Thymus (tissue), 11 donors: Measurements from ENCODE around the gene ORM2. TPM values are rescaled to one million over a fixed set of nuclear protein-coding genes. Genes with fewer than 3 reads are reported as not detected.

Source experiments
- DNase-seq, 9 donors: peaks; one replicate each; pipeline ENCODE4 v3.0.0-alpha.2; 2013; ENCODE audit warnings: low spot score in 9 of 9, low read depth in 6 of 9, missing footprints in 1 of 9
- H3K27ac ChIP-seq, 2 donors: one replicate each; pipeline ENCODE4 v1.5.1; 2013; ENCODE audit warnings: control low read depth in 1 of 2, low read depth in 1 of 2, low read length in 1 of 2, mild to moderate bottlenecking in 1 of 2, moderate library complexity in 1 of 2
- H3K27me3 ChIP-seq, 2 donors: one replicate each; pipeline ENCODE4 v1.5.1; 2013; ENCODE audit warnings: low read length in 1 of 2; ENCODE audit not compliant: control insufficient read depth in 2 of 2, insufficient read depth in 1 of 2
- H3K36me3 ChIP-seq, 2 donors: one replicate each; pipeline ENCODE4 v1.5.1; 2013; ENCODE audit warnings: low read length in 1 of 2, mild to moderate bottlenecking in 1 of 2, moderate library complexity in 1 of 2; ENCODE audit not compliant: control insufficient read depth in 2 of 2, insufficient read depth in 2 of 2
- H3K4me1 ChIP-seq, 2 donors: one replicate each; pipeline ENCODE4 v1.5.1; 2013; ENCODE audit warnings: low read length in 2 of 2; ENCODE audit not compliant: control insufficient read depth in 2 of 2, insufficient read depth in 2 of 2
- H3K4me3 ChIP-seq, 2 donors: one replicate each; pipeline ENCODE4 v1.5.1; 2013; ENCODE audit warnings: low read length in 2 of 2, control low read depth in 1 of 2, mild to moderate bottlenecking in 1 of 2
- H3K9me3 ChIP-seq, 2 donors: one replicate each; pipeline ENCODE4 v1.5.1; 2013; ENCODE audit warnings: low read length in 1 of 2, mild to moderate bottlenecking in 1 of 2; ENCODE audit not compliant: control insufficient read depth in 2 of 2, insufficient read depth in 1 of 2
- WGBS: extraction: QIAGEN DNeasy Blood & Tissue Kit; methylation state at CpG from one replicate; pipeline ENCODE4 v1.1.7; 2013; 5-methylcytosine and 5-hydroxymethylcytosine counted together
- polyA plus RNA-seq: library from polyadenylated mRNA; stranded (reverse); fragments of 200-250 nt; gene quantifications from one replicate; pipeline ENCODE4 v1.2.3, GENCODE V29; 2013
- total RNA-seq: library from RNA; stranded (reverse); fragments of 120-200 nt; gene quantifications from one replicate; pipeline ENCODE4 v1.2.4, GENCODE V29; 2013
- donor health status: healthy.

Gene ORM2
- total and polyA plus RNA-seq, 2 donors = 0.38 to 1.1 TPM

- WGBS = 91% methylated on average over 9 of the region's 9 CpGs
- no peak for DNase-seq
- peaks cover 96 to 98% of the 10 kb centered on the region in 2 donors for H3K36me3 ChIP-seq
Observed at GRCh38 chr9:114343471-114344187, 14.0 kb downstream of the ORM2 start.

GRCh38 chr9:114344188-114344566 lies 14.5 kb downstream of the ORM2 start:
- Histone ChIP-seq H3K27me3 (no peaks in the 10 kb centered on the region), H3K4me1 (peaks cover 0 to 5% of the 10 kb centered on the region in 2 donors), H3K36me3 (peaks cover 96 to 98% of the 10 kb centered on the region in 2 donors), H3K4me3 (no peak overlapping the region), H3K9me3 (no peaks in the 10 kb centered on the region), H3K27ac (no peak overlapping the region)
- 98% methylated on average over 11 of the region's 11 CpGs for WGBS
- DNase-seq = no peak

More at GRCh38 chr9:114343471-114344187, 14.0 kb downstream of the ORM2 start:
- Histone ChIP-seq H3K4me1 (peaks cover 0 to 2% of the 10 kb centered on the region in 2 donors), H3K27ac (no peak overlapping the region), H3K9me3 (no peaks in the 10 kb centered on the region), H3K27me3 (no peaks in the 10 kb centered on the region), H3K4me3 (no peak overlapping the region)

GRCh38 chr9:114344692-114345091 lies 15.0 kb downstream of the ORM2 start:
- WGBS = 94% methylated on average over 3 of the region's 3 CpGs
- Histone ChIP-seq H3K4me1 (peaks cover 0 to 10% of the 10 kb centered on the region in 2 donors), H3K27ac (no peak overlapping the region), H3K36me3 (peaks cover 96 to 98% of the 10 kb centered on the region in 2 donors), H3K27me3 (no peaks in the 10 kb centered on the region), H3K4me3 (no peak overlapping the region), H3K9me3 (no peaks in the 10 kb centered on the region)
- no peak for DNase-seq

- H3K4me3 ChIP-seq = no peak overlapping the region
- DNase-seq = no peak
- peaks cover 96 to 98% of the 10 kb centered on the region in 2 donors for H3K36me3 ChIP-seq
- no peaks in the 10 kb centered on the region for H3K9me3 ChIP-seq
- no peak overlapping the region for H3K27ac ChIP-seq
- 97% methylated on average over 7 of the region's 7 CpGs for WGBS
- H3K27me3 ChIP-seq = no peaks in the 10 kb centered on the region
- H3K4me1 ChIP-seq = peaks cover 0 to 14% of the 10 kb centered on the region in 2 donors
Observed at GRCh38 chr9:114345493-114346065, 15.9 kb downstream of the ORM2 start.

- H3K27ac ChIP-seq = no peak overlapping the region
Observed at GRCh38 chr9:114346146-114346545, 16.5 kb downstream of the ORM2 start.

GRCh38 chr9:114347675-114348074 lies 18.0 kb downstream of the ORM2 start:
- no peaks in the 10 kb centered on the region for H3K27me3 ChIP-seq
- no peak overlapping the region for H3K4me3 ChIP-seq
- H3K27ac ChIP-seq = no peak overlapping the region
- peaks cover 95 to 97% of the 10 kb centered on the region in 2 donors for H3K36me3 ChIP-seq
- no peaks in the 10 kb centered on the region for H3K9me3 ChIP-seq
- 98% methylated on average over 15 of the region's 15 CpGs for WGBS
- H3K4me1 ChIP-seq = peaks cover 0 to 14% of the 10 kb centered on the region in 2 donors
- no peak for DNase-seq

More at GRCh38 chr9:114346146-114346545, 16.5 kb downstream of the ORM2 start:
- Histone ChIP-seq H3K36me3 (peaks cover 96 to 98% of the 10 kb centered on the region in 2 donors), H3K4me3 (no peak overlapping the region), H3K4me1 (peaks cover 0 to 14% of the 10 kb centered on the region in 2 donors), H3K9me3 (no peaks in the 10 kb centered on the region), H3K27me3 (no peaks in the 10 kb centered on the region)
- no peak for DNase-seq
- 92% methylated on average over 11 of the region's 11 CpGs for WGBS

GRCh38 chr9:114348261-114348905 lies 18.7 kb downstream of the ORM2 start:
- 95% methylated on average over 12 of the region's 12 CpGs for WGBS
- Histone ChIP-seq H3K4me1 (peaks cover 0 to 14% of the 10 kb centered on the region in 2 donors), H3K27ac (peak overlapping the region; percentile 23 to 47), H3K4me3 (no peak overlapping the region), H3K36me3 (peaks cover 95 to 97% of the 10 kb centered on the region in 2 donors), H3K9me3 (no peaks in the 10 kb centered on the region), H3K27me3 (no peaks in the 10 kb centered on the region)
- no peak for DNase-seq

GRCh38 chr9:114348906-114349482 lies 19.3 kb downstream of the ORM2 start:
- DNase-seq = peak in 3 of 9 donors; percentile 25 to 61 (median 29)
- Histone ChIP-seq H3K4me3 (no peak overlapping the region), H3K27me3 (no peaks in the 10 kb centered on the region), H3K27ac (peak overlapping the region; percentile 23 to 47), H3K4me1 (peaks cover 0 to 14% of the 10 kb centered on the region in 2 donors), H3K36me3 (peaks cover 93% of the 10 kb centered on the region in 2 donors), H3K9me3 (no peaks in the 10 kb centered on the region)
- 60% methylated on average over 9 of the region's 9 CpGs for WGBS
